GM21529 (cell line): Measurements from ENCODE around the gene GTF2F2.

Source experiments
- ATAC-seq: cut with Tn5 transposase; IDR thresholded peaks from one replicate; pipeline ENCODE4 v1.9.1; 2021; ENCODE audit not compliant: unreplicated experiment

The GTF2F2 gene

DNA sequence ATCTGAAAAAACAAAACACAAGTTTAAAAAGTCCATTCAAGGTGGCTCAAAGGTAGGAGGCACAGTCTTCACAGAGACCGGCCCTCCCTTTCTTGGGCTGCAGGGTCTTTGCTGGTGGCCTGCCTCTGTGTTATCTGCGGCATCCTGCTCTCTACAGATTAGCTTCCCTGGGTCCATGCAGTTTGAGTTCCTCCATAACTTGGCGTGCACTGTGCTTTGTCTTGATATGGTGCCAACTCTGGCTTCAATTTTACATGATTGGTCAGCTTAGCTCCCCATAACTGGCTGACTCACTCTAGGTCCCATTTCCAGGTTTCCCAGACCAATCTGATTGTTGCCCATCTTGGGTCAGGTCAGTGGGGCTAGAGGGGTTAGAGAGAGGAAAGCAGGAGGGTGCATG, 178.9 kb downstream of the GTF2F2 start:
- no peak for ATAC-seq

DNA sequence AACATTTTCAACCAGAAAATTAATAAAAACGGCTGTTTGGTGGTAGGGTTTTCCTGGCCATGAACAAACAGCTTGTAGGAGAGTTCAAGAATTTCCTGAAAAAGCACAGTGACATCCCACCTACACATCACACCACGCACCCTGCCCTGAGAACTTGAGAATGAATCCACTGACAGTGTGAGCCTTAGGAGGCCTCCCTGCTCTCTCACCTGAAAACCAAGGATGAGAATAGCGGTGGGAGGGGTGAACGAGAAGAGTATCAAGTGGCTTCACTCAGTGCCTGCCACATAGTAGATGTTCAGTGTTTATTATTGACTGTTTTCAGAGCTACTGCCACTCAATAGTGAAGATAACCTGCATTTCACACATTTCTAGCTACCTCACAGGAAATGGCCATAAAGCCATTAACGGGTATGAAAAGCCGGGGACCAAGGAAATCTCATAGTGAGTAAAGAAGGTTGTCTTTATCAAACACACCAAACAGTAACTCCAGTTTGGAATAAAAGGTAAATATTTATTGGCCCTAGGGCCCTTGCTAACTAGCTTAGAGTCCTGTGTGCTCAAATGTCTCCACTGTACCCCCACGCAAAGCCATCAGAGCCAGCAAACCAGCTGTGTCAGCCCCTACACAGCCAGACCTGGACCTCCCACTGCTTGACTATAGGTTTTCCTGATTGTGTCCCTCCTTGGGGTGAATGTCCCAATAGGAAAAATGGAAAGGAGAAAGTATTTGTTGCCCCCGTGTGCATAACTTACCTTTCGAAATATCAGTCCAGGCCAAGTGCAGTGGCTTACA, 180.1 kb downstream of the GTF2F2 start:
- no peak for ATAC-seq

DNA sequence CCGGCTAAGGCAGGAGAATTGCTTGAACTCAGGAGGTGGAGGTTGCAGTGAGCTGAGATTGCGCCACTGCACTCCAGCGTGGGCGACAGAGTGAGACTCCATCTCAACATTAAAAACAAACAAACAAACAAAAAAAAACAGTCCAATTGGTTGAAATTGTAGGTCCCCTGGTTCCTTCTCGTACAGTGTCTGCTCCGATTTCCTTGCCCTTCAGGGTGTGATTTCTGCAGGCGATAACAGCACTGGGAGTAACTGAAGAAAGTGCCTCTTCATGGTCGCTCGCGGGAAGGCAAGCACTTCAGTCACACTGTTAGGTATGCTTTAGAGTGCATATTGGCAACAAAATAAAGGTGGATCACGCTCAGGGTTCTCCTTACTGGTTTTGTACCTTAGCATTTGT, 181.0 kb downstream of the GTF2F2 start:
- no peak for ATAC-seq

DNA sequence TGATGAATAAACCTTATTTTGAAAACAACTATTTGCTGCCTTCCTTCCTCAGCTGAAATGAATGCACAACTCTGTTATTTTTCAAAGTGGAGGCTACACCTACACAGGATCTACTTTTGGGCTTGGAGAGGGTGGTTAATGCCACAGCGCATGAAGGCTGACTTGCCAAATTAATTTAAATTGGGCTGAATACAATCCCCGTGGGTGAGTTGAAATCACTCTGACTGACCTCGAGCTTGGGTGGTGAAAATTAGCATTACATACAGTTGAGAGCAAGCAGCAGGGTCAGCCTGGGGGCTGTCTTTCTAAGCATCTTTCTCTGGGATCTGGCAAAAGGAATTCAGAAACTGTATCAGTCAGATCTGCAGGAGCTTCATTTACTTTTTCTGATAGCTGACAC, 182.2 kb downstream of the GTF2F2 start:
- no peak for ATAC-seq

DNA sequence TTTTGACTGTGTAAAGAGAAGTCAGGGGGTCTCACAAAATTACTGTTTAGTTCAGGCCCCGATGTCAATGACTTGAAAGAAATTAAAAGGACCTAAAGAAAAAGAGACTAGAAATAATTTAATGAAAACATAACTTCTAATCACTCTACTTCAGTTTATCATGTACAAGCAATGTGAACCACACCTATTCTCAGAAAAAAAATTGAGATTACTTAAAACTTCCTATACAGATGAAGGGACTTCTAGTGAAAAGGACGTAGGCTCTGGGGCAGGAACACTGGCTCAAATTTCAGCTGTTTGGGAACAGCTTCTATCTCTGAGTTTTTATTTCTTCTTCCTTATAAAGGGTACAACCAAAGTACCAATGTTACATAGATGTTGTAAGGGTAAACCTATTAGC, 182.7 kb downstream of the GTF2F2 start:
- ATAC-seq = no peak

DNA sequence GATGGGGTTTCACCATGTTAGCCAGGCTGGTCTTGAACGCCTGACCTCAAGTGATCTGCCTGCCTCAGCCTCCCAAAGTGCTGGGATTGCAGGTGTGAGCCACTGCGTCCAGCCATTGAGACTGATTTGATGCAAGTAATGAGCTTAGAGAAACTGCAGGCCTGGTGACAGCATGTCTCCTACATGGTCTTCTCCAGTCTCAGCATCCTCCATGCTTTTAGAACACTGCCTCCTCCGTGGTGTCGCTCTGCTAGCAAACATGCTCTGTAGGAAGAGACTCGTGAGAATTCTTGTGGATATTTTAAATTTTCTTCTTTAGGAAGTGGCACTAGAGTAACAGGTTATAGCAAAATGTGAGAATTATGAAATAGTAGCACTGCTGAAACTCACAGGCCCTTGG, 183.6 kb downstream of the GTF2F2 start:
- ATAC-seq = no peak

DNA sequence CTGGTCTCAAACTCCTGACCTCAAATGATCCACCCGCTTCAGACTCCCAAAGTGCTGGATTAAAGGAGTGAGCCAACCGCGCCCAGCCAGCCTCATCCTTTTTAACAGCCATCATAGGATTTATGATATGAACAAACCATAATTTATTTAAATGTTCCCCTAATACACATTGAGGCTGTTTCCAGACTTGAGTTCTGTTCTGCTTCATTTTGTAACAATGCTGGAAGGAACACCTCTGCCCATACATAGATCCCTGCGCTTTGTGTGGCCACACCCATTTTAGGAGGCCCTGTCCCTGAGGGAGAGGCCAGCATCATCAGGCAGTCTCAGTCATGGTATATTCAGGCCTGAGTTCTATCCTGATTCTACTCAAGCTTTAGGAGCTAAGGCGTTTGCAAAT, 184.8 kb downstream of the GTF2F2 start:
- no peak for ATAC-seq

DNA sequence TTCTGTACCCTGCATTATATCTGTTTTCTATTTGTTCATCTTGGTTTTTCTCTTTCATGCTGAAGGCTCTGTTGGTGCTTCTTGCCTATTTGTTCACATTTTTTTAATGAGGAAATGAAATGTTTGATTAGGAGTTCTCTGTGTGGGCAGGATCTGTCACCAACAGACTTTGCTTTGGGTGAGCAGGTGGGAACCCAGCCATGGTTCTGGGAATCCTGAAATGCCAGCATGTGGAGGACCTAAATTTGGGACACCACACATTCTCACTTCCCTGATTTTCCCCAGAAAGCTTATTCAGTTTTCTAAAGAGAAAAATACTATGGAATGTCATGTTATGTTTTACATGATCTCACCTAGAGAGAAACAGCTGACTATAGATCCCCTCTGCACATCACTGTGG, 186.7 kb downstream of the GTF2F2 start:
- no peak for ATAC-seq

DNA sequence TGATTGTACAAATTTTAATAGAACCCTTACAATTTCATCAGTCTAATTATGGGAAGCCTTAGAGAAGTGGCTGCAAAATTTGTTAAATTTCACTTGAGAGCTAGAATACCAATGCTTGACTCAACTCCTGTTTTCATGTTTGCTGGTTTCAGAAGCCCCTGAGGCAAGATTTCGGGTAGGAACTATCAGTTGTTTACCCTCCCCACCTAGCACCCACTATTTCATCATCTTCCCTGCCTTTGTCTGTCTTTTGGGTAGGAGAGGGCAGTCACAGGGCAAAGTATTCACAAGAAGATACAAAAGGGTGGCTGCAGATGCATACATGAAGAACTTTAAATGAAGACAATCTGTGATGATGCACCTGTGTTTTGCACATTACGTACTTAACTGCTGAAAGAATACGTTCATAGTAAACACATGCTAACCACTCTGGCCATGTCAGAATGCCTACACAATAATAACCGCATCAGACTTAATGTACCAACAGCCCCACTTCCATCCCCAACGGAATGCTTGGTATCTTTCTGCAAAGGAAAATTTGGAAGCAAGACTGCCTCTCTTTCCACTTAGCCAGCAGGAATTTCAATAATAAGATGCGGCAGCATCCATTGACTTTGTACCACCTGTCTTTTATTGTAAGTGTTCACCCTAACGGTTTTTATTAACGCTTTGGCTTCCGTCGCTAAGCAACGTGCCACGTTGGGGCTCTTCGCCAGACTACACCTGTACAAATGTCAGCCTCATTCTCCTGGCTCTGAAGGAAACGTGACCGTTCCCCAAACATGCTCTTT, 190.2 kb downstream of the GTF2F2 start:
- no peak for ATAC-seq

DNA sequence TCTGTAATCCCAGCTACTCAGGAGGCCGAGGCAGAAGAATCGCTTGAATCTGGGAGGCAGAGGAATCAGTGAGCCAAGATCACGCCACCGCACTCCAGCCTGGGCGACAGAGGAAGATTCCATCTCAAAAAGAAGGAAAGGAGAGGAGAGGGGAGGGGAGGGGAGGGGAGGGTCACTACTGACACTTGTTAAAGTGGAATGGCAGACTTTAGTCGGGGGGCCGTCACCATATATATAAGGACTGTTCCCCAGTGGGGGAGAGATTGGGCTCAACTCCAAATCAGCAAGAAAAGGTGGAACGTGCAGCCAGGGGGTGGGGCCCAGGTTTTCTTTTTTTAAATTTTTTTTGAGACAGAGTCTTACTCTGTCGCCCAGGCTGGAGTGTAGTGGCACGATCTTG, 194.5 kb downstream of the GTF2F2 start:
- ATAC-seq = no peak

DNA sequence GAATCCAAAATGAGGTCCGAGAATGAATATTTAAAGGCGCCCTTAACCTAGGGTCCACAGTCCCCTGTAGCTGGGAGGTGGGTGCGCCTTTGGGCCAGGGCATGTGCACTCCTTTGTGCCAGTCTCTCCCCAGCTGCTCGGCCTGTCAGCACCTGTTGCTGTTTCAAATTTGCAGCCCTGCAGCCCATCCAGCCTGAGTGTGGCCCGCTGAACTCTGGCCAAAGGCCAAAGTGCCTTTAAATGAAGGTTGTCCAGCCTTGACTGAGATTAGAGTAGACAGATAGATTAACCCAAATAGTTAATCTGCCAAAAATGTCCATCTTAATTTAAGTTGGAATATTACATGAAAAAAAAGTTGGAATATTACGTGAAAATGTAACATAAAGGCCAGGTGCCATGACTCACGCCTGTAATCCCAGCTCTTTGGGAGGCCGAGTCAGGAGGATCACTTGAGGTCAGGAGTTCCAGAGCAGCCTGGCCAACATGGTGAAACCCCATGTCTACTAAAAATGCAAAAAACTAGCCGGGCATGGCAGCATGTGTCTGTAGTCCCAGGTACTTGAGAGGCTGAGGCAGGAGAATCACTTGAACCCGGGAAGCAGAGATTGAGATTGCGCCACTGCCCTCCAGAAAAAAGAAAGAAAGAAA, 195.3 kb downstream of the GTF2F2 start:
- ATAC-seq = no peak

DNA sequence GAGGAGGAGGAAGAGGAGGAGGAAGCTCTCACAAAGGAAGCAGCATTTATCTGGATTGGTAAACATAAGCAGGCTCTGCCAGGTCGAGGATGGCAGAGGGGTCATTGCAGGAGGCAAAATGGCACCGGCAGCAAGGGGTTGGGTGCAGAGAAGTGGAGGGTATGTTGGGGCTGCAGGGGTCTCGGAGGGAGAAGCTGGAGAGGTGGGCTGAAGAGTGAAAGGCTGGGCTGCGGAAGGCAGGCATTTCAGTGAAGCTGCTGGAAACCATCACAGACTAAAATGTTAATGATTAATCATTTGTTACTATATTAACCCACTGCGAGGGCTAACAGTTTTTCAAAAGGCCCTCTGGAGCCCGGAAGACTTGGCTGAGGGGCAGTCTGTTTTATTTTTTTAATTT, 196.0 kb downstream of the GTF2F2 start:
- ATAC-seq = no peak

DNA sequence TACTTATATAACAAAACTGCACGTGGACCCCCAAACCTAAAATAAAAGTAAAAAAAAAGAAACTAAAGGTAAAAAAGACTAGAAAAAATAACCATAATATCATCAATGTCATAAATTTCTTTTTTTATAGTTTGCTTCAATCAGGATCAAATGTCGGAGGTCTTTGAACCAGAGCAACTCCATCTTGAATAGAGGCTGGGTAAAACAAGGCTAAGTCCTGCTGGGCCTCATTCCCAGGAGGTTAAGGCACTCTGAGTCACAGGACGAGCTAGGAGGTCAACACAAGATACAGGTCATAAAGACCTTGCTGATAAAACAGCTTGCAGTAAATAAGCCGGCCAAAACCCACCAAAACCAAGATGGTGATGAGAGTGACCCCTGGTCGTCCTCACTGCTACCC, 196.7 kb downstream of the GTF2F2 start:
- no peak for ATAC-seq

DNA sequence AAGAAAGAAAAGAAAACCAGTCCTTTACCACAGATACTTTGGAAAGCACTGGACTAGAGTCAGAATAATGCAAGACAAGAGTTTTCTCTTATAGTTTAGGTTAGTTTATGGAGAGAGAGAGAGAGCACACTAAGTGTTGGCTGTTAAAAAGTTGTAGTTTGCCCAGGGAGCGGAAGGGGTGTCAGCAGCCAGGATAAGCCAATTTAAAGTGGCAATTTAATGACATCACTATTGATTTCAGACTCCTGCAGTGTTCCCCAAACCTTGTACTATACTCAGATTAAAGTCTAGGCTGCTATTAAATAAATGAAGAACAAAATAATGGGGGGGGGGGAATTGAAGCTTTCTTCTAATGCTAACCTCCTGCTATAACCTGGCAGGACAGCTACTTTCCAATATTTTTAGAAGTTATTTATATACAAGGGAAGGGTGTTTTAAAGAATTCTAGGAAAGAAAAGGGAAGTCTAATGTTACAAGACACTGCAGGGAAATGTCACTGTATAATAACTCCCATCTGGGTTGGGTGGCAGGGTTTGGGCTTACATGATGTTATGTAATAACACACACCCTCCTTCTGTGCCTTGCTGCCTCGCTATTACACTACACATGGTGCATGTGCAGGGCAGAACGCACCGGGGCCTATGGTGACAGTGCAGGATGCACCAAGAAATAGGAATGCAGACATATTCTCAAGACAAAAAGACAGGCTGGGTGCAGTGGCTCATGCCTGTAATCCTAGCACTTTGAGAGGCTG, 200.7 kb downstream of the GTF2F2 start:
- ATAC-seq = no peak

DNA sequence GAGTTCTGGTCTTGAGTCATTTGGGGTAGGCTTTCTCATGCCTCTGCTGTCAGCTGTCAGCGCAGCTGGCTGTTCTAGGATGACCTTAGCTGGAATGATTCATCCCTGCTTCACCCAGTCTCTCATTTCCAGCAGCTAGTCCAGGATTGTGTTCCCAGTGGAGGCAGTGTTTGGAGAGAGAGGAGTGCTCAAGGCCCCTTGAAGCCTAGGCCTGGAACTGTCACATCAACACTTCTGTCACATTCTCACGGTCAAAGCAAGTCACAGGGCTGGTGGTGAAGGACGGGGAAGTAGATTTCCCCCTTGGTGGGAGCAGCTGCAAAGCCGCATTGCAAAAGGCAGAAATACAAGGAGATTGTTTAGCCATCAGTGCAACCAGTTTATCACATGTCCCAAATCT, 205.5 kb downstream of the GTF2F2 start:
- no peak for ATAC-seq

DNA sequence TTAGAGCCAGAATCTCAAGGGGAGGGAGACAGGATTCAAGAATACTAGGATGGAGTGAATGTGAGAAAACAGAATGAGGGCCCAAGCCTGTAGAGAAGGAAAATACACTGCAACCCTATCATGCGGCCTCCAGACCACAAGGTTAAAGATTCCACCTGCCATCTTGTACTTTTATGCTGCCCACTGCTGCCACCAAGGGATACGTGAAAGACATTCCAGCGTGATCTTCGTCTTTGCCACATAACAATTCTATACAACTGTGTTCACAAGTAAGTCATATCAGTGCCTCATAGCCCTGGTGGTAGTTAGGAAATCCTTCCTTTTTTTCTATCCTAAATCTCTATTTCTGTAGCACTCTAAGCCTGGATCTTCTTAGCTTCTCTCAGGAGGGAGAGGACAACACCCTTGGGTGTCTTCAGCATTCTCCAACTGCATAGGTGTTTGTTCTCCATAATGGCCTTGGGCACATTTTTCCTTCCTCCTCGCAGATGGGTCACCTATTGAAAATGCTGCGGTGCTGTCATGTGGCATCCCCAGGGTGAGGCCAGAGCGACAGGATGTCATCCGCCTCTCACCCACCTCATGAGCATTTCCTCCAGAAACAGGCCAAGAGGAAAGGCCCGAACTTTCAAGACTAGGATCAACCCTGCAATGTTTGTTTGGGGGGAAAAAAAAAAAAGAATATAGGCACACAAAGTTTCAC, 207.1 kb downstream of the GTF2F2 start:
- ATAC-seq = no peak

DNA sequence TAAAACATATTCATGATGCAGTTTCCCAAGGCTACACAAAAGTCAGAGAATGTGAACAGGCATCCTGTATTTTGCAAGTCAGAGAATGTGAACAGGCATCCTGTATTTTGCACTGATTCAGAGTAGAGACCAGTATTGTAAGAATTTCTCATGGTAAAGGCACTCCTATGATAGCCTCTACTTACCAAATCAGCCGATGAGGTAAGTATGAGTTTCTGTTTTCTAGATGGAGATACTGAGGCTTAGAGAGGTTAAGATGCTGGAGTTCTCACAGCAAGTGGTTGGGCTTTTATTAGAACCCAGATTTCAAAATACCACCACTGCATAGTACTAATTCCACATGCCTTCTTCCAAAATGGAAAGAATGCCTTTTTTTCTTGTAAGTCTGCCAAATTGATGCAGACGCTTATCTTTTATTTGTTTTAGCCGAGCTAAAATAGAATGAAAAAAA, 208.4 kb downstream of the GTF2F2 start:
- no peak for ATAC-seq

DNA sequence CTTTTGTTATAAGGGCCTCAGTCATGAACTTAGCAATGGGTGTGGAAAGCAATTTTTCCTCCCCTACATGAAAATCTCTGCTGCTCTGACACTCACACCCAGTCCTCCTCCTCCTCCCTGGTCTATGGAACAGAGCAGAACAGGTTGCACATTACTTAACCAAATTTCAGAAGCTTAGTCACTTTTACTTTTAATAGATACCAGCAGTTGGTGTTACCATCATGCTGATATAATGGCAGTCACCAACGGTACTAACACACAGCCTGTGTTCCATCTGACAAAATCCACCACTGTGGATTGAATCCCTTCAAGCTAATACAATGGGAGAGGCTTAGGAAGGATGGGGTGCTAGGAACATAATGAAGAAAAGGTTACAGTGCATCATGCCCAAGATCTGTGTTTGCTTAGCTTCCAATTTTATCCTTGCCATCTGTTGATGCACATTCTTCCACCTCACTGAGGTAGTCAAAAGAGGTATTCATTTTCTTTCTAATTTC, 210.9 kb downstream of the GTF2F2 start:
- ATAC-seq = no peak

DNA sequence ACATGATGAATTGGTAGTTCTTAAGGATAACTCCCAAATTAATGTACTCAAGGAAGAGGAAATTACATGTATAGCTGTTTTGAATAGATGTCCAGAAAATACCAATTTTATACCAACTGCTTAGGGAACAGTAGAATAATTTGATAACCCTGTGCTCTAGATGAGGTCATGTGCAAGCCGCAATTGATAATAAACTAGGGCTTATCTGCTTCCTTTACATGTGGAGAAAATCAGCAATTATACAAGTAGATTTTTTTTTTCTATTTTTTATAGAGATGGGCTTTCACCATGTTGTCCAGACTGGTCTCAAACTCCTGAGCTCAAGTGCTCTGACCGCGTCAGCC, 211.4 kb downstream of the GTF2F2 start:
- no peak for ATAC-seq

DNA sequence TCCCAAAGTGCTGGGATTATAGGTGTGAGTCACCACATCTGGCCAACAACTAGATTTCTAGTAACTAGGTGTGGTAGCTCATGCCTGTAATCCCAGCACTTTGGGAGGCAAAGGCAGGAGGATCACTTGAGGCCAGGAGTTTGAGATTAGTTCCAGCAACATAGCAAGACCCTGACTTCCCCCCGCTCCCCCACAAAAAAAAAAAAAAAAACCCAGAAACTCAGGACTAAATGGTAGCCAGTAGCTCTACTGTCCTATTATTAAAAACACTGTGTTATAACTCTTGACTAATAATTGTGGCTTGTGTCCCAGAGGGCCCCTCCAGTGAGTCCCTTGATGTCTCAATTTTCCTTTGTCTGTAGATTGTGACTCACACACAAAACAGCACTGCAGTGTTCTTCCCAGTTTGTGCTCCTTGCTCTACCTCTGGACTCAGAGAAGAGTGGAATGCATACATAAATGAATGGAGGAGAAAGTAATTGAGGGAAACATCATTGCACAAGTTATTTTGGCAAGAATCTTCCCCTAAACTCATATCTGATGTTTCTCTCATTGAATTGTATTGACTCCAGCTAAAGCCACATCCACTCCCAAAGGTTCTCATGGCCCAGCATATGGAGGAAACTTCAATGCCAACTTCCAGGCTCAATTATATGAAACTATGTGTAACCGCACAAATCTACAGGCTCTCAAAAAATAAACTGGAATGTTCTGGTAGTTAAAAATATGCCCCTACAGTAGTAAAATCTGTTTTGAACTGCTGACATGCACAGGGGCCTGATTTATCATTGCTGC, 211.9 kb downstream of the GTF2F2 start:
- no peak for ATAC-seq
